ENCODE results near the gene ZNF253.
"Not testable (repeated sequence)": the region's sequence is repeated elsewhere in the genome, so short reads cannot be mapped to it uniquely, and the experiment has no call there.

The ZNF253 gene

DNA sequence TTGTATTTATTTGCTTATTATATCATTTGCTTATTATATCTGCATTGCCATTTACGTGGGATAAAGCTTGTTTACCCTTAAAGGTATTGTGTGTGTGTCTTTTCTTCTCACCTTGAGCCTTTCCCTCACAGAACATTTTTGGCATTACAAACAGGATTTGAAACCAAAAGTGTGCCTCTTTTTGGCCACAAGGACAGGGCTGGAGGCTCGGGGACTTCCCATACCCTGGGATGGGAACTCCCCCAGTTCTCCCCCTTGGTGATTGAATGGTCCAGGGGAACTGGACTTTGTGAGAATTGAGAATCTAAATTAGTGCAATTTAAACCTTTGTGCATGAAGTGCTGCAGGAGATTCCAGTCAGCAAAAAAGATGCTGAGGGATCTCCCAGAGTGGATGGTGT, 41.8 kb upstream of the ZNF253 start:
- DNase-seq (ENCODE audit: extremely low spot score), result no peak

DNA sequence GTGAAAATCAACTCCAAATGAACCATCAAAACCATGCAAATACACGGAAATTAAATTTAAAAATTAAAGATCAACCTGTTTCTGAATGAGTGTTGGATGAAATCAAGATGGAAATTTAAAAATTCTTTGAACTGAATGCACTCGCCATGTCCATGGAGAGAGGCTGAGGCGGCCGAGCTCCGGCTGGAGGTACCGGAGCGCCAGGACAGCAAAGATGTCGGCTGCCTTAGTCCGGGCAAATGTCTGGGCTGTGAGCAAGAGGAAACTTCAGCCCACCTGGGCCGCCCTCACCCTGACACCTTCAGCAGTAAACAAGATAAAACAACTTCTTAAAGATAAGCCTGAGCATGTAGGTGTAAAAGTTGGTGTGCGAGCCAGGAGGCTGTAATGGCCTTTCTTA, 38.8 kb upstream of the ZNF253 start:
- no peak for DNase-seq (ENCODE audit: extremely low spot score)
- ChIA-PET CTCF (no interaction called here), POLR2A (no interaction called here)
- TF ChIP-seq TARDBP (IDR thresholded peaks at IDR 0.05) (no peak), ARNT (IDR thresholded peaks at IDR 0.05) (no peak), FOXM1 (IDR thresholded peaks at IDR 0.05; ENCODE audit: borderline replicate concordance) (no peak), HDGF (IDR thresholded peaks at IDR 0.05; ENCODE audit: borderline replicate concordance) (no peak), FOXA1 (IDR thresholded peaks at IDR 0.05) (no peak)

More for the DNA sequence above, 41.8 kb upstream of the ZNF253 start:
- POLR2A ChIA-PET, result no interaction called here
- TF ChIP-seq ELF4 (IDR thresholded peaks at IDR 0.05) (no peak), FOXM1 (IDR thresholded peaks at IDR 0.05; ENCODE audit: borderline replicate concordance) (no peak), SP1 (IDR thresholded peaks at IDR 0.05) (no peak), LEF1 (IDR thresholded peaks at IDR 0.05; ENCODE audit: borderline replicate concordance) (no peak)
- CTCF ChIA-PET, result no interaction called here

DNA sequence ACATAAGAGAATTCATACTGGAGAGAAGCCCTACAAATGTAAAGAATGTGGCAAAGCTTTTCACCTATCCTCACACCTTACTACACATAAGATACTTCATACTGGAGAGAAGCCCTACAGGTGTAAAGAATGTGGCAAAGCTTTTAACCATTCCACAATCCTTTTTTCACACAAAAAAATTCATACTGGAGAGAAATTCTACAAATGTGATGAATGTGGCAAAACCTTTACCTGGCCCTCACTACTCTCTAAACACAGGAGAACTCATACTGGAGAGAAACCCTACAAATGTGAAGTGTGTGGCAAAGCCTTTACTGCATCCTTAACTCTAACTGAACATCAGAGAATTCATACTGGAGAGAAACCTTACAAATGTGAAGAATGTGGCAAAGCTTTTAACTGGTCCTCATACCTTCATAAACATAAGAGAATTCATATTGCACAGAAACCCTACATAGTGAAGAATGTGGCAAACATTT, 30.1 kb upstream of the ZNF253 start:
- DNase-seq (ENCODE audit: extremely low spot score), result no peak
- TF ChIP-seq ARNT (IDR thresholded peaks at IDR 0.05), result no peak
- TF ChIP-seq ZNF384 (IDR thresholded peaks at IDR 0.05), result no peak
- TF ChIP-seq CTBP1 (IDR thresholded peaks at IDR 0.05; ENCODE audit: borderline replicate concordance), result no peak
- TF ChIP-seq FOXK2 (IDR thresholded peaks at IDR 0.05), result no peak
- TF ChIP-seq, protein P1, sequence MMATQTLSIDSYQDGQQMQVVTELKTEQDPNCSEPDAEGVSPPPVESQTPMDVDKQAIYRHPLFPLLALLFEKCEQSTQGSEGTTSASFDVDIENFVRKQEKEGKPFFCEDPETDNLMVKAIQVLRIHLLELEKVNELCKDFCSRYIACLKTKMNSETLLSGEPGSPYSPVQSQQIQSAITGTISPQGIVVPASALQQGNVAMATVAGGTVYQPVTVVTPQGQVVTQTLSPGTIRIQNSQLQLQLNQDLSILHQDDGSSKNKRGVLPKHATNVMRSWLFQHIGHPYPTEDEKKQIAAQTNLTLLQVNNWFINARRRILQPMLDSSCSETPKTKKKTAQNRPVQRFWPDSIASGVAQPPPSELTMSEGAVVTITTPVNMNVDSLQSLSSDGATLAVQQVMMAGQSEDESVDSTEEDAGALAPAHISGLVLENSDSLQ (IDR thresholded peaks at IDR 0.05), result no peak
- TF ChIP-seq SUZ12 (IDR thresholded peaks at IDR 0.05), result no peak
- TF ChIP-seq HDGF (IDR thresholded peaks at IDR 0.05; ENCODE audit: borderline replicate concordance), result no peak
- no peak for TF ChIP-seq FOXM1 (IDR thresholded peaks at IDR 0.05; ENCODE audit: borderline replicate concordance)
- TF ChIP-seq LEF1 (IDR thresholded peaks at IDR 0.05; ENCODE audit: borderline replicate concordance), result no peak
- TF ChIP-seq L3MBTL2 (conservative IDR thresholded peaks at IDR 0.05), result no peak
- TF ChIP-seq TARDBP (IDR thresholded peaks at IDR 0.05), result no peak
- no peak for TF ChIP-seq SP1 (IDR thresholded peaks at IDR 0.05)
- TF ChIP-seq ELF4 (IDR thresholded peaks at IDR 0.05), result no peak
- TF ChIP-seq FOXA1 (IDR thresholded peaks at IDR 0.05), result no peak
- no peak for TF ChIP-seq NFRKB (IDR thresholded peaks at IDR 0.05)
- ChIA-PET CTCF (no interaction called here), POLR2A (no interaction called here)

DNA sequence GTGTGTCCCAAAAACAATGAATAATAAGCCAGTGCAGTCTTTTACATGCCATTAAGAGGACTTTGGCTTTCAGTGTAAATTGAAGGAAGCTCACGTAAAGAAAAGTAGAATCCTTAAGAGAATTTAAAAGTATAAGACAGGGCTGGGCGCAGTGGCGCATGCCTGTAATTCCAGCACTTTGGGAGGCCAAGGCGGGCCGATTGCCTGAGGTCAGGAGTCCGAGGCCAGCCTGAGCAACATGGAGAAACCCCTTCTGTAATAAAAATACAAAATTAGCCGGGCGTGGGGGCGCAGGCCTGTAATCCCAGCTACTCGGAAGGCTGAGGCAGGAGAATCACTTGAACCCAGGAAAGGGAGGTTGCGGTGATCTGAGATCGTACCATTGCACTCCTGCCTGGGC, 17.9 kb upstream of the ZNF253 start:
- DNase-seq (ENCODE audit: extremely low spot score), result no peak
- CTCF ChIA-PET, result no interaction called here
- POLR2A ChIA-PET, result no interaction called here
- TF ChIP-seq, protein P1 (IDR thresholded peaks at IDR 0.05), result no peak
- no peak for TF ChIP-seq TARDBP (IDR thresholded peaks at IDR 0.05)
- TF ChIP-seq ZNF384 (IDR thresholded peaks at IDR 0.05), result no peak
- TF ChIP-seq SUZ12 (IDR thresholded peaks at IDR 0.05), result no peak
- no peak for TF ChIP-seq CTBP1 (IDR thresholded peaks at IDR 0.05; ENCODE audit: borderline replicate concordance)
- no peak for TF ChIP-seq L3MBTL2 (conservative IDR thresholded peaks at IDR 0.05)
- TF ChIP-seq FOXK2 (IDR thresholded peaks at IDR 0.05), result no peak
- no peak for TF ChIP-seq ARNT (IDR thresholded peaks at IDR 0.05)
- no peak for TF ChIP-seq FOXA1 (IDR thresholded peaks at IDR 0.05)
- TF ChIP-seq NFRKB (IDR thresholded peaks at IDR 0.05), result no peak

DNA sequence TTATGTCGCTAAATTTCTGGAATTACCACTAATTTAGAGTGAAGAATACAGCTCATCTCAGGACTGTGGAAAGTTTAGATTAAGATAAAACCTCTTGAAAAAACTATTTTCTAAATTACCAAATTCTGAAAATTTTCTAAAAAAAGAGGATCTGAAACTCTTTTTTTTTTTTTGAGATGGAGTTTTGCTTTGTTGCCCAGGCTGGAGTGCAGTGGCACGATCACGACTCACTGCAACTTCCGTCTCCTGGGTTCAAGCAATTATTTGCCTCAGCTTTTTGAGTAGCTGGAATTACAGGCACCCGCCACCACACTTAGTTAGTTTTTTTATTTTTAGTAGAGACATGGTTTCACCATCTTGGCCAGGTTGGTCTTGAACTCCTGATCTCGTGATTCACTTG, 16.6 kb upstream of the ZNF253 start:
- ChIA-PET CTCF (no interaction called here), POLR2A (no interaction called here)
- TF ChIP-seq HDGF (IDR thresholded peaks at IDR 0.05; ENCODE audit: borderline replicate concordance) (no peak), NFRKB (IDR thresholded peaks at IDR 0.05) (no peak), ARNT (IDR thresholded peaks at IDR 0.05) (no peak), TARDBP (IDR thresholded peaks at IDR 0.05) (no peak)
- TF ChIP-seq, protein P1 (IDR thresholded peaks at IDR 0.05), result no peak
- DNase-seq (ENCODE audit: extremely low spot score), result no peak

DNA sequence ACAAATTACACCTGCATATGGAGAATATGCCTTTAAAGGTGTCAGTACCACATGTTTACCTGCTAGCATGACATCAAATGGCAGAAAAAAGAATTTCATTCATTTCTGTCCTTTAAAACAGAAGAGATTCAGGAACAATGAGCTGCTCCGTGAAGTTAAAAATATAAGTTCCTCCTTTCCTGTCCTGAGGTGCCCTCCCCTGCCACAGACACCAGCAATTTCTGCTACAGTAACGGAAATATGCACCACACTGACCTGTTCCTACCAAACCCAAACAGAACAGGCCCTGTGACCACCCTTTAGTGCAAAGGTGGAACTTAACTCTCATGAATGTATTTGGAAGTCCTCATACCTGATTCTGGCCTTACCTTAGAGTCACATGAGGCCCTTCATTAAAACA, 13.9 kb upstream of the ZNF253 start:
- DNase-seq (ENCODE audit: extremely low spot score); POLR2A ChIA-PET; CTCF ChIA-PET: not testable (repeated sequence)

DNA sequence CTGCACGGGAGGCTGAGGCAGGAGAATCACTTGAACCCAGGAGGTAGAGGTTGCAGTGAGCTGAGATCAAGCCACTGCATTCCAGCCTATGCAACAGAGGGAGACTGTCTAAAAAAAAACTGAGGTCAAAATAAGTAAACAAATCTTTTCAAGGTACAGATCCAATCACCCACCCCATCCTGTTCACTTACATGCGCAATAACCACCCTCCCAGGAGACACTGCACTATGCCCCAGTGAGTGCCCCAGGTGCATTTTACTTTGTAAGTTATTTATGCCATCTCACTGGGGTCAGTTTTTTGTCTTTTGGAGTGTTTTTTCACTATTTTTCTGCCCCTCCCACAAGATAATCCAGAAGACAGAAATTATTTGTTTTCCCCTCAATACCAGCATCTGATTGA, 6.9 kb upstream of the ZNF253 start:
- TF ChIP-seq L3MBTL2 (conservative IDR thresholded peaks at IDR 0.05) (no peak), CTBP1 (IDR thresholded peaks at IDR 0.05; ENCODE audit: borderline replicate concordance) (no peak), FOXA1 (IDR thresholded peaks at IDR 0.05) (no peak), FOXK2 (IDR thresholded peaks at IDR 0.05) (no peak), BHLHE40 (IDR thresholded peaks at IDR 0.05; ENCODE audit: borderline replicate concordance) (no peak), HDGF (IDR thresholded peaks at IDR 0.05; ENCODE audit: borderline replicate concordance) (no peak), ZNF384 (IDR thresholded peaks at IDR 0.05) (no peak), ARNT (IDR thresholded peaks at IDR 0.05) (no peak), FOXM1 (IDR thresholded peaks at IDR 0.05; ENCODE audit: borderline replicate concordance) (no peak)
- no peak for DNase-seq (ENCODE audit: extremely low spot score)
- ChIA-PET POLR2A (no interaction called here), CTCF (no interaction called here)
